HL-60/S4 (cell line): ENCODE results near the gene CCL28.
"Not testable (repeated sequence)": the region's sequence is repeated elsewhere in the genome, so short reads cannot be mapped to it uniquely, and the experiment has no call there.

ENCODE experiments used
- in situ Hi-C: fragments of 300-500 bp; cut with MboI; formaldehyde crosslinking; loops from 2 replicates; pipeline ENCODE4 v1.14.3; 2022; ENCODE audit warnings: low sequenced_read_pairs

Gene CCL28

DNA sequence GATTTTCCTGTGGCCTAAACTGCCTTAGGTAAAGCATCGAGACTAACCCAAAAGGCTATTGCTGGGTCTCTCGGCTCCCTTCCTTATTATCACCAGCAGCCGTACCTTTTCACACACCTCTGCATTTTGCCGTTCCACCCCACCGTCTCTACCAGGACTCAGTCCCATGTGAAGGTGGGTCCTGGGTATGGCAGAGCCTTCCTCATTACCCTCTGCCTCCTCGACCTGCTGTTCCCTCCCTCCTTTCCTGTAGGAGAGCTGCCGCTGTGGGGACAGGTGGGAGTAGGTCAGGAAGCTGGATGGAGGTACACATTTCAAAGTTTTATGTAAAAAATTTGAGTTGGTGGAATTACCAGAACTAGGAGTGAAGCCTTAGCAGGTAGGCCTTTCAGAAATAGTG is 1.8 kb downstream of the CCL28 start:
- in situ Hi-C loops: no loop called here

DNA sequence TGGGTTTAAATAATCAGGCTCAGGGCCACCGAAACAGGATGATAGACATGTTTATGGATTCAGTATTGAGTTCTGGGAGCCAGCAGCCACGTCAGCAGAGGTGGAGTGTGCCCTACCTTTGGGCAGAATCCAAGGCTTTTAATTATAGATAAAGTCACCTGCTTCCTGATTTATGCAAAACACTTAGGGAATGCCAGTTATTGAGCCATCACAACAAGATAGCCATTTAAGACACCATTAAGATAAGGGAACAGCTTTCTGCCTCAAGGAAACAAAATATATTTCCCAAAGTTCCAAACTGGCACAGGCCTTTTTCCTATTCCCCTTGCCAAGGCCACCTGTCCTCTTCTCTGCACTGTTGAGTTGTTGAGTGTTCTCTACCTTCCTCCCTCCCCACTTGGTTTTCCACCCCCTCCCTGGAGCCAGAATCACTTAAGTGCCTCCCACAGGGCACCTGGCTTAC is 2.4 kb downstream of the CCL28 start:
- in situ Hi-C loops: no loop called here

DNA sequence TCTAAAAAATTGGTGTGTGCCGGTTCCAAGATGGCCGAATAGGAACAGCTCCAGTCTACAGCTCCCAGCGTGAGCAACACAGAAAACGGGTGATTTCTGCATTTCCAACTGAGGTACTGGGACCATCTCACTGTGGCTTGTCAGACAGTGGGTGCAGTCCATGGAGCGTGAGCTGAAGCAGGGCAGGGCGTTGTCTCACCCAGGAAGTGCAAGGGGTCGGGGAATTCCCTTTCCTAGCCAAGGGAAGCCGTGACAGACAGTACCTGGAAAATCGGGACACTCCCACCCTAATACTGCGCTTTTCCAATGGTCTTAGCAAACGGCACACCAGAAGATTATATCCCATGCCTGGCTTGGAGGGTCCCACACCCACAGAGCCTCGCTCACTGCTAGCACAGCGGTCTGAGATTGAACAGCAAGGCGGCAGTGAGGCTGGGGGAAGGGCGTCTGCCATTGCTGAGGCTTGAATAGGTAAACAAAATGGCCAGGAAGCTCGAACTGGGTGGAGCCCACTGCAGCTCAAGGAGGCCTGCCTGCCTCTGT is 9.6 kb downstream of the CCL28 start:
- in situ Hi-C loops: not testable (repeated sequence)

DNA sequence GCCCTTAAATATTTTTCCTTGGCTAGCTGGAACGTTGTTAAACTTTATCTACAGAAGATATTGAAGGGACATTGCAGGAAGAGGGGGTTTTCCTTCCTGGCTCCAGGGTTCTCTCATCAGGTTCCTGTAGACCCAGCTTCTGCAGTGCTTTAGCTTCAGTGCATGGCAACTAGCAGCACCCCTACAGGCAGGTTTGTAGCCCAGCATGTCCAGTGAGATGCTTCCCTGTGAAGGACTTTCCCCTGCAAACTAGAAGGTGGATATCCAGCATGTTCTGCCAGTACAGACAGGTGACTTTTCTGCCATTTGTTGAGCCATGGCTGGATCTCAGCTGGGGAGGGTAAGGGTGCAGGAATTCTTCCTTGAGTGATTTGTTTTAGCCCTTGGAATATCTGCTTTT is 10.4 kb downstream of the CCL28 start:
- in situ Hi-C loops: no loop called here

GRCh38 chr5:43400082-43400481 is 12.1 kb downstream of the CCL28 start:
- in situ Hi-C loops: no loop called here

- in situ Hi-C loops: loop anchor here (25.0 kb wide), 1 partner anchor 485 kb away; no protein-coding TSS in a partner anchor
Observed at GRCh38 chr5:43396762-43397304, 15.4 kb downstream of the CCL28 start.

DNA sequence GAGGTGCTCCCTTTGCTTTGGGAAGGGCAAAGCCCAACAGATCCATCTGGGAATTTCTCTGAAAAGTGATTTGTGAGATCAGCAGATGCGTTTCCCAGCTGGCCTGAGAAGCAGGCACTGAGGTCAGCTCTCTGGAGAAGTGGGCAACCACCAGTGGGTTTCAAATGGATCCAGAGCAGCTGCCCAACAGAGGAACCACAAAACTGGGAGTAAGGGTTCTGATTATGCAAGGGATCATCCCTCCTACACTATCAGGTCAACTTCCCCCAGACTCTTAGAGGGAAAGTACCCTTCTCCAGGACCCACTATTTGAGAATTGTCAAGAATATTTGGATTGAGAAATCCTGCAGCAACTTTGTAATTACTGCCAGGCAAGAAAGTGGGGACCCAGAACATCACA is 21.7 kb downstream of the CCL28 start:
- in situ Hi-C loops: loop anchor here (25.0 kb wide), 1 partner anchor 478 kb away; no protein-coding TSS in a partner anchor

GRCh38 chr5:43389679-43390329 is 22.4 kb downstream of the CCL28 start:
- in situ Hi-C loops: loop anchor here (25.0 kb wide), 1 partner anchor 478 kb away; no protein-coding TSS in a partner anchor

- in situ Hi-C loops: loop anchor here (25.0 kb wide), 1 partner anchor 475 kb away; no protein-coding TSS in a partner anchor
Observed at GRCh38 chr5:43386960-43387362, 25.2 kb downstream of the CCL28 start.

- in situ Hi-C loops: loop anchor here (25.0 kb wide), 1 partner anchor 464 kb away; no protein-coding TSS in a partner anchor
Observed at GRCh38 chr5:43376496-43377140, 35.6 kb downstream of the CCL28 start.

- in situ Hi-C loops: no loop called here
Observed at GRCh38 chr5:43371821-43372220, 40.4 kb downstream of the CCL28 start.

GRCh38 chr5:43370352-43370751 is 41.8 kb downstream of the CCL28 start:
- in situ Hi-C loops: no loop called here

- in situ Hi-C loops: no loop called here
Observed at GRCh38 chr5:43369651-43370050, 42.5 kb downstream of the CCL28 start.

- in situ Hi-C loops: no loop called here
Observed at GRCh38 chr5:43367909-43368669, 44.1 kb downstream of the CCL28 start.

DNA sequence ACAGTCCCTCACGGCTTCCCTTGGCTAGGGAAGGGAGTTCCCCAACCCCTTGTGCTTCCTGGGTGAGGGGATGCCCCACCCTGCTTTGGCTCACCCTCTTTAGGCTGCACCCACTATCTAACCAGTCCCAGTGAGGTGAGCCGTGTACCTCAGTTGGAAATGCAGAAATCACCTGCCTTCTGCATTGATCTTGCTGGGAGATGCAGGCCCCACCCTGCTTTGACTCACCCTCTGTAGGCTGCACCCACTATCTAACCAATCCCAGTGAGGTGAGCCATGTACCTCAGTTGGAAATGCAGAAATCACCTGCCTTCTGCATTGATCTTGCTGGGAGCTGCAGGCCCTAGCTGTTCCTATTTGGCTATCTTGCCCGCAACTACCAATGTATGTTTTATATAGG is 44.7 kb downstream of the CCL28 start:
- in situ Hi-C loops: no loop called here

- in situ Hi-C loops: not testable (repeated sequence)
Observed at GRCh38 chr5:43366680-43367246, 45.4 kb downstream of the CCL28 start.

DNA sequence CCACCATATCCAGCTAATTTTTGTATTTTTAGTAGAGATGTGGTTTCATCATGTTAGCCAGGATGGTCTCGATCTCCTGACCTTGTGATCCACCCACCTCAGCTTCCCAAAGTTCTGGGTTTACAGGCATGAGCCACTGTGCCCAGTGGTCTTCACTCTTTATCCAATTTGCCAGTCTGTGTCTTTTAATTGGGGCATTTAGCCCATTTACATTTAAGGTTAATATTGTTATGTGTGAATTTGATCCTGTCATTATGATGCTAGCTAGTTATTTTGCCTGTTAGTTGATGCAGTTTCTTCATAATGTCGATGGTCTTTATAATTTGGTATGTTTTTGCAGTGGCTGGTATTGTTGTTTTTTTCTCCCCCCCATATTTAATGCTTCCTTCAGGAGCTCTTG is 47.0 kb downstream of the CCL28 start:
- in situ Hi-C loops: not testable (repeated sequence)

- in situ Hi-C loops: no loop called here
Observed at GRCh38 chr5:43363445-43364152, 48.6 kb downstream of the CCL28 start.

- in situ Hi-C loops: no loop called here
Observed at GRCh38 chr5:43362725-43363435, 49.3 kb downstream of the CCL28 start.
